AG09309 (cell line): ENCODE measurements around the gene TBCB.
A peak's percentile ranks its signal among the peaks of the same experiment; 100 is the strongest.

Source experiments
- DNase-seq: peaks from one replicate; pipeline ENCODE4 v3.0.0-alpha.2; 2010; ENCODE audit warnings: low read depth
- H3K4me3 ChIP-seq: 2 replicates; pipeline ENCODE4 v1.5.1; 2011; ENCODE audit warnings: mild to moderate bottlenecking, low read depth, low read length, moderate library complexity; ENCODE audit not compliant: control insufficient read depth
- CTCF ChIP-seq: IDR thresholded peaks from 2 replicates; pipeline ENCODE4 v1.5.1; 2011; ENCODE audit warnings: mild to moderate bottlenecking, low read depth, low read length, inconsistent platforms; ENCODE audit not compliant: insufficient read depth, control insufficient read depth; ENCODE audit errors: missing control alignments

Gene TBCB

GRCh38 chr19:36151144-36152018 lies 36.1 kb downstream of the TBCB start:
- no peak for TF ChIP-seq CTCF
- H3K4me3 ChIP-seq = peak overlapping the region; percentile 51
- DNase-seq = no peak

GRCh38 chr19:36152019-36152351 lies 36.7 kb downstream of the TBCB start:
- peak overlapping the region; percentile 51 for H3K4me3 ChIP-seq
- no peak for TF ChIP-seq CTCF
- DNase-seq = no peak

GRCh38 chr19:36152352-36153091 lies 37.3 kb downstream of the TBCB start, which contains the start of gene COX7A1:
Gene COX7A1 (minus strand): TSS chr19:36152447. CDS start chr19:36152407, 40 bp downstream.
- DNase-seq = no peak
- TF ChIP-seq CTCF = no peak
- H3K4me3 ChIP-seq = peak within 1 kb of the TSS; percentile 51

GRCh38 chr19:36153126-36153525 lies 37.9 kb downstream of the TBCB start:
- no peak for DNase-seq
- no peak for TF ChIP-seq CTCF
- no peak overlapping the region for H3K4me3 ChIP-seq

GRCh38 chr19:36160821-36161596 lies 45.7 kb downstream of the TBCB start:
- TF ChIP-seq CTCF = no peak
- no peak for DNase-seq
- H3K4me3 ChIP-seq = no peak overlapping the region

GRCh38 chr19:36163813-36164212 lies 48.5 kb downstream of the TBCB start:
- H3K4me3 ChIP-seq = no peak overlapping the region
- DNase-seq = no peak
- no peak for TF ChIP-seq CTCF
